GM23338 (cell line): ENCODE data around the gene SUSD2. TPM values are rescaled to one million over a fixed set of nuclear protein-coding genes. Genes with fewer than 3 reads are reported as not detected.

Source experiments
- ATAC-seq: fragments of 200-7000 bp; cut with Tn5 transposase; 3 replicates; pipeline ENCODE4 v1.9.1; 2020
- DNase-seq: peaks from one replicate; pipeline ENCODE4 v3.0.0-alpha.2; 2015; ENCODE audit warnings: low spot score
- H2AFZ ChIP-seq: fragments of 200-600 bp; sonication (generic); 2 replicates; pipeline ENCODE4 v1.8.0; 2016; ENCODE audit warnings: antibody characterized with exemption, mild to moderate bottlenecking, moderate library complexity
- H3F3A ChIP-seq: fragments of 200-600 bp; sonication (generic); replicated peaks from 2 replicates; pipeline ENCODE4 v1.8.0; 2017; ENCODE audit warnings: antibody characterized with exemption, mixed run types, low read depth
- H3K27ac ChIP-seq: fragments of 200-600 bp; sonication (generic); 2 replicates; pipeline ENCODE4 v1.6.1; 2016; ENCODE audit warnings: low read depth
- H3K27me3 ChIP-seq: fragments of 200-600 bp; sonication (generic); 2 replicates; pipeline ENCODE4 v1.8.0; 2016; ENCODE audit warnings: mild to moderate bottlenecking, mixed run types, moderate library complexity; ENCODE audit not compliant: insufficient read depth
- H3K36me3 ChIP-seq: fragments of 200-600 bp; sonication (generic); 2 replicates; pipeline ENCODE4 v1.8.0; 2016; ENCODE audit warnings: mild to moderate bottlenecking; ENCODE audit not compliant: insufficient read depth
- H3K4me1 ChIP-seq: fragments of 200-600 bp; sonication (generic); 2 replicates; pipeline ENCODE4 v1.8.0; 2016; ENCODE audit warnings: mild to moderate bottlenecking, moderate library complexity; ENCODE audit not compliant: insufficient read depth
- H3K4me2 ChIP-seq: fragments of 200-600 bp; sonication (generic); 2 replicates; pipeline ENCODE4 v1.7.1; 2017; ENCODE audit warnings: mixed run types
- H3K4me3 ChIP-seq: fragments of 200-600 bp; sonication (generic); 2 replicates; pipeline ENCODE4 v1.6.1; 2016; ENCODE audit warnings: mixed run types
- H3K79me2 ChIP-seq: fragments of 200-600 bp; sonication (generic); replicated peaks from 2 replicates; pipeline ENCODE4 v1.8.0; 2017; ENCODE audit warnings: mild to moderate bottlenecking; ENCODE audit not compliant: insufficient read depth
- H3K9me2 ChIP-seq: fragments of 200-600 bp; sonication (generic); 2 replicates; pipeline ENCODE4 v1.8.0; 2017; ENCODE audit not compliant: insufficient read depth
- H4K20me1 ChIP-seq: fragments of 200-600 bp; sonication (generic); replicated peaks from 2 replicates; pipeline ENCODE4 v1.8.0; 2017; ENCODE audit warnings: mild to moderate bottlenecking; ENCODE audit not compliant: insufficient read depth
- H3K27ac Mint-ChIP-seq: 2 replicates; pipeline ENCODE4 v1.8.0; 2020; ENCODE audit warnings: inconsistent platforms, mild to moderate bottlenecking, moderate library complexity, mixed read lengths
- H3K27me3 Mint-ChIP-seq: 3 replicates; pipeline ENCODE4 v1.8.0; 2022; ENCODE audit warnings: low read depth, mild to moderate bottlenecking, moderate library complexity, mixed read lengths, inconsistent platforms; ENCODE audit not compliant: insufficient read depth, poor library complexity
- H3K36me3 Mint-ChIP-seq: 3 replicates; pipeline ENCODE4 v1.8.0; 2021; ENCODE audit warnings: low read depth, mild to moderate bottlenecking, inconsistent platforms, moderate library complexity, mixed read lengths
- H3K4me1 Mint-ChIP-seq: 3 replicates; pipeline ENCODE4 v1.8.0; 2020; ENCODE audit warnings: mild to moderate bottlenecking, inconsistent platforms, mixed read lengths
- H3K4me3 Mint-ChIP-seq: 3 replicates; pipeline ENCODE4 v1.8.0; 2021; ENCODE audit warnings: moderate library complexity, mild to moderate bottlenecking, inconsistent platforms, mixed read lengths
- H3K9me3 Mint-ChIP-seq: 3 replicates; pipeline ENCODE4 v1.8.0; 2020; ENCODE audit warnings: moderate library complexity, mild to moderate bottlenecking, inconsistent platforms, mixed read lengths
- EZH2 ChIP-seq: fragments of 200-600 bp; sonication (generic); IDR thresholded peaks from one replicate; pipeline ENCODE4 v1.8.0; 2017; ENCODE audit warnings: antibody characterized with exemption, mild to moderate bottlenecking, low read depth; ENCODE audit not compliant: unreplicated experiment
- POLR2AphosphoS5 ChIP-seq: IDR thresholded peaks from 2 replicates; pipeline ENCODE4 v1.6.1; 2016; ENCODE audit warnings: antibody characterized with exemption, low read depth
- REST ChIP-seq: IDR thresholded peaks from one replicate; pipeline ENCODE4 v1.6.1; 2018; ENCODE audit warnings: antibody characterized with exemption; ENCODE audit not compliant: unreplicated experiment
- STAT1 ChIP-seq: IDR thresholded peaks from one replicate; pipeline ENCODE4 v1.6.1; 2016; ENCODE audit warnings: antibody characterized with exemption; ENCODE audit not compliant: unreplicated experiment
- ZNF114 ChIP-seq: fragments of 250-450 bp; sonication (Bioruptor Pico); IDR thresholded peaks from 2 replicates; pipeline ENCODE4 v1.5.0; 2020; ENCODE audit warnings: mild to moderate bottlenecking, moderate library complexity
- ZNF331 ChIP-seq: fragments of 250-450 bp; sonication (Bioruptor Pico); IDR thresholded peaks from 2 replicates; pipeline ENCODE4 v1.5.0; 2020; ENCODE audit warnings: low read depth, mild to moderate bottlenecking, moderate library complexity
- ZNF462 ChIP-seq: fragments of 250-450 bp; sonication (Bioruptor Pico); IDR thresholded peaks from 2 replicates; pipeline ENCODE4 v1.5.0; 2020; ENCODE audit warnings: mild to moderate bottlenecking, moderate library complexity
- polyA plus RNA-seq: library from polyadenylated mRNA; unstranded; fragments of >200 nt; fragmentation: Nextera tagmentation; extraction: Ambion mirVana; gene quantifications from 2 replicates; pipeline ENCODE4 v1.2.1, GENCODE V29; 2016
- total RNA-seq: library from RNA; depleted of rRNA; stranded (reverse); fragments of >200 nt; shearing (Covaris generic); gene quantifications from 2 replicates; pipeline ENCODE4 v1.2.3, GENCODE V29; 2014
- TF ChIP-seq, protein P1 (sequence below), 2 experiments: fragments of 200-600 bp in 1 of 2; sonication (generic) in 1 of 2; conservative IDR thresholded peaks; 2 replicates each; pipeline versions ENCODE4 v1.5.1 to v1.6.1; 2016 to 2017; ENCODE audit warnings: antibody characterized with exemption in 2 of 2, low read depth in 2 of 2, mild to moderate bottlenecking in 2 of 2, moderate library complexity in 1 of 2

The SUSD2 gene
- total and polyA plus RNA-seq, 2 experiments from 2014 or later, result 0.74 to 2.1 TPM

DNA sequence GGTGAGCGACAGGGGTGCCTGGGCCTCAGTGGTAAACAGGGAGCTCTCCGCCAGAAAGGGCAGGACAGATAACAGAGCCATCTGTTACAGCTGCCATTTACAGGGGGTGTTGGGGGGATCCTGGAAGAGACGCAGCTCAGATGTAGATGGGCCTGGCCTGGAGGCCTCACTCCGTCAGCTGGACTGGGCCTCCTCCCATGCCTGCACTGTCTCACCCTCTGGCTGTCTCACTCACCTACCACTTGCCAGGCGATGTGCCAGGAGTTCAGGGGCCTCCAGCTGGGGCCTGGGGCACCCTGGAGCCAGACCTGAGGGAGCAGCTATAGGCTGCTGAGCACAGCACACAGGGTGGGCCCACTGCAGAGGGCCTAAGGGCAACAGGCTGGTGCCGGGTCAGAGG, 16.3 kb upstream of the SUSD2 start (continued):
- TF ChIP-seq REST, result no peak
- TF ChIP-seq POLR2AphosphoS5, result no peak
- TF ChIP-seq ZNF114 (CRISPR knock-in tag), result no peak
- TF ChIP-seq EZH2, result no peak
- TF ChIP-seq STAT1, result no peak
- TF ChIP-seq, protein P1, sequence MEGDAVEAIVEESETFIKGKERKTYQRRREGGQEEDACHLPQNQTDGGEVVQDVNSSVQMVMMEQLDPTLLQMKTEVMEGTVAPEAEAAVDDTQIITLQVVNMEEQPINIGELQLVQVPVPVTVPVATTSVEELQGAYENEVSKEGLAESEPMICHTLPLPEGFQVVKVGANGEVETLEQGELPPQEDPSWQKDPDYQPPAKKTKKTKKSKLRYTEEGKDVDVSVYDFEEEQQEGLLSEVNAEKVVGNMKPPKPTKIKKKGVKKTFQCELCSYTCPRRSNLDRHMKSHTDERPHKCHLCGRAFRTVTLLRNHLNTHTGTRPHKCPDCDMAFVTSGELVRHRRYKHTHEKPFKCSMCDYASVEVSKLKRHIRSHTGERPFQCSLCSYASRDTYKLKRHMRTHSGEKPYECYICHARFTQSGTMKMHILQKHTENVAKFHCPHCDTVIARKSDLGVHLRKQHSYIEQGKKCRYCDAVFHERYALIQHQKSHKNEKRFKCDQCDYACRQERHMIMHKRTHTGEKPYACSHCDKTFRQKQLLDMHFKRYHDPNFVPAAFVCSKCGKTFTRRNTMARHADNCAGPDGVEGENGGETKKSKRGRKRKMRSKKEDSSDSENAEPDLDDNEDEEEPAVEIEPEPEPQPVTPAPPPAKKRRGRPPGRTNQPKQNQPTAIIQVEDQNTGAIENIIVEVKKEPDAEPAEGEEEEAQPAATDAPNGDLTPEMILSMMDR (conservative IDR thresholded peaks at IDR 0.05; ENCODE audit: low read depth in 2 of 2), result no peak

GRCh38 chr22:24165673-24166072, 15.6 kb upstream of the SUSD2 start:
- Histone ChIP-seq H4K20me1 (no peaks in the 10 kb centered on the region), H3K27me3 (no peaks in the 10 kb centered on the region), H3K4me1 (no peaks in the 10 kb centered on the region), H3K4me3 (no peak overlapping the region), H3K36me3 (0 out of 2 replicates have a peak, but pooled peaks cover 3% of the 10 kb centered on the region), H2AFZ (no peak overlapping the region), H3K9me2 (no peaks in the 10 kb centered on the region), H3K4me2 (no peak overlapping the region), H3F3A (no peaks in the 10 kb centered on the region), H3K79me2 (no peaks in the 10 kb centered on the region), H3K27ac (no peak overlapping the region)
- ATAC-seq, result no peak
- Mint-ChIP-seq H3K4me1 (peaks cover 10% of the 10 kb centered on the region), H3K27me3 (peaks cover 10% of the 10 kb centered on the region), H3K4me3 (no peak overlapping the region), H3K36me3 (no peaks in the 10 kb centered on the region; the same call in 1 of the 3 replicates), H3K9me3 (no peaks in the 10 kb centered on the region), H3K27ac (no peak overlapping the region)
- no peak for DNase-seq
- TF ChIP-seq ZNF331 (no peak), ZNF462 (no peak), ZNF114 (CRISPR knock-in tag) (no peak), STAT1 (no peak), REST (no peak)
